HG03025 (cell line): ENCODE measurements around the gene PCARE.
"Not testable (repeated sequence)": the region's sequence is repeated elsewhere in the genome, so short reads cannot be mapped to it uniquely, and the experiment has no call there.

Experiments used
- ATAC-seq: cut with Tn5 transposase; IDR thresholded peaks from one replicate; pipeline ENCODE4 v1.9.1; 2021; ENCODE audit warnings: mild to moderate bottlenecking, moderate library complexity; ENCODE audit not compliant: unreplicated experiment, low FRiP score

Gene PCARE

GRCh38 chr2:29074411-29074810, at the start of gene PCARE:
TSS of gene PCARE (minus strand) at chr2:29074523. CDS start at chr2:29074261, 262 bp downstream.
- no peak for ATAC-seq

GRCh38 chr2:29123617-29124349, 49.5 kb upstream of the PCARE start:
- no peak for ATAC-seq

GRCh38 chr2:29120846-29121245, 46.5 kb upstream of the PCARE start:
- no peak for ATAC-seq

GRCh38 chr2:29119211-29119610, 44.9 kb upstream of the PCARE start:
- ATAC-seq = no peak

DNA sequence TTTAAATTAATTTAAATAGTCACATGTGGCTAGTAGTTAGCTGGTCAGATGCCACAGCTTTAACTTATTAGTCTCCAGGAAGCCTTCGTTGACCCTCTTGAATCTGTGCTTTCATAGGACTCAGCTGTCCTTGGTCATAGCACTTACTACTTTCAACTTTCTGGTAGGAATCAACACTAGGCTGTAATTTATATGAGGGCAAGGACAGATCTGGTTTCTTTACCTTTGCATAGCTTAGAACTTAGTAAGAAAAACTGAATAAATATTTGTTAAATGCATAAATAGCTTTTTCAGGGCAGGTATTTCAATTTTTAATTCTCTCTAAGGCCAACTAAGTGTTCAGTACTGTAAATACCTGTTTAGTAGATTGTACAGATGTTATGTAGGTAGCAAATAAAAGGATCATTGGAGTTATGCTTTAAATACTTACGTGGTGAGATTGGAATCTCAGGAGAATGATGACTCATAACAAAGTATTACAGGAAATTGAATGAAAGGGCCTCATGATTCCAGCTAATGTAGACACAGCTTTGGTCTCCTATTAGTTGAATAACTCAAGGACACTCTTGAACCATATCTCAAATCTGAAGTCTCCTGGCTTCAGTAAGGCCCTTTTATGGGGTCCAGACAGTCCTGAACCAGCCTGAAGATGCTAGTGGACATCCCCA, 43.4 kb upstream of the PCARE start:
- ATAC-seq = no peak

GRCh38 chr2:29115797-29116781, 41.8 kb upstream of the PCARE start:
- peak; percentile 24 for ATAC-seq

- peak; percentile 42 for ATAC-seq
Observed at GRCh38 chr2:29114946-29115609, 40.8 kb upstream of the PCARE start, which contains the start of gene CLIP4. TSS of gene CLIP4 (plus strand) at chr2:29115415. CDS start at chr2:29121389, 5,974 bp downstream.

GRCh38 chr2:29114586-29114945, 40.2 kb upstream of the PCARE start:
- no peak for ATAC-seq

- no peak for ATAC-seq
Observed at GRCh38 chr2:29113891-29114321, 39.6 kb upstream of the PCARE start.

GRCh38 chr2:29113027-29113686, 38.8 kb upstream of the PCARE start:
- ATAC-seq = no peak

DNA sequence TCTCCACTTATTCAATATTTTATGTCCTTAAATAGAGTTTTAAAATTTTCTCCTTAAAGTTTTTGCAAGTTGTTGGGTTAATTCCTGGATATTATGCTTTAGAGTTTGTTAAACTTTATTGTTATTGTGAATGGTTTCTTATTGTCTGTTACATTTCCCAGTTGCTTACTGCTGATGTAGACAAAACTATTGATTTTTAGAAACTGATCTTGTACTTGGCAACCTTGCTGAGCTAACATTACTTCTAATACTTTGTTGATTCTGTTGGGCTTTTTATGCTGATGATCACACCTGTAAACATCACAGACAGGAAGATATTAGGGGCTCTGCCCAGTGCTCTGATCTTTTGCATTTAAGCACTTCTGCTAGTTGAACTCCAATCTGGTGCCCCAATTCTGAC, 38.1 kb upstream of the PCARE start:
- ATAC-seq = no peak

- ATAC-seq = no peak
Observed at GRCh38 chr2:29110916-29111535, 36.7 kb upstream of the PCARE start.

GRCh38 chr2:29109246-29109645, 34.9 kb upstream of the PCARE start:
- no peak for ATAC-seq

DNA sequence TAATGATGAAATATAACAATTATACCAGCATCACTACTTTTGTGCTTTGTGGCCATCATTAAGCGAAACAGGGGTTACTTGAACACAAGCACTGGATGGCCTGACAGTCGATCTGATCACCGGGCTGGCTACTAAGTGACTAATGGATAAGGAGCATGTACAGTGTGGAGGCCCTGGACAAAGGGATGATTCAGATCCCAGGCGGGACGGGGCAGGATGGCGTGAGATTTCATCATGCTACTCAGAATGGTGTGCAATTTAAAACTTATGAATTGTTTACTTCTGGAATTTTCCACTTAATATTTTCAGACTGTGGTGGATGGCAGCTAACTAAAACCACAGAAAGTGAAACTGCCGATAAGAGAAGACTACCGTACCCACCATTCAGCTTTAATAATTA, 33.9 kb upstream of the PCARE start:
- no peak for ATAC-seq

GRCh38 chr2:29107547-29107946, 33.2 kb upstream of the PCARE start:
- not testable (repeated sequence) for ATAC-seq

DNA sequence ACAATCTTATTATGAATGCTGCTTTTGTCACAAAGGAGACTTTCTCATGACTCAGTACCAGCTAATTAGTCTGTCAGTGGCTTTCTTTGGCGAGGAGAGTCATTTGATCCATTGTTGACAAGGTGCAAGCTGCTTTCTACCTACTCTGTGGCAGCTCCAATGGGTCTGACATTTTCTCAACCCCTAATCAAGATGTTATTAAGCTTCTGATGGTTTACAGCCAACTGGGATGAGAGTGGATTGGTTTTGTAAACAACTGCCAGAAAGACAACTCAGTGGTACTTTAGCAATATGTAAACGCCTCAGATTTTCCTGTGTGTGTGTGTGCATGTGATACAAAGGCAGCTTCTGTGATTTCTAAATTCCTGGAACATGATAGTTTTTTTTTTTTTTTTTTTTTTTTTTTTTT, 32.7 kb upstream of the PCARE start:
- ATAC-seq = no peak

DNA sequence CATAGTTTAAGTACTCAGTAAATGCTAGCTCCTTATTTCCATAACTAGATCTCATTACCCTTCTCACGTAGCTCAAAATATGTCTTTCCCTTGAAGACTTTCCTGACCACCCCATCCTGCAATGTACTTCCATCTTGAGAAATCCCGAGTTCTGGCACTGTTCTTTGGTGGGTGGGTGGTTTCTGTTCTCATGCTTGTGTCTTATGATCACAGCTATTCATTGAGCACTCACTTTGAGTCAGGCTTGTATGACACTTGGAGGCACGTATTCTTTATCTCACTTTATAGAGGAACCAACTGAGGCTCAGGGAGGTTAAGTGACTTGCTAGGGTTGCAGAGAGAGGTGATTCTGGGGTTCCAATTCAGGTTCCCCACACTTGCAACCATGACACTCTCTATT, 31.9 kb upstream of the PCARE start:
- ATAC-seq = no peak

DNA sequence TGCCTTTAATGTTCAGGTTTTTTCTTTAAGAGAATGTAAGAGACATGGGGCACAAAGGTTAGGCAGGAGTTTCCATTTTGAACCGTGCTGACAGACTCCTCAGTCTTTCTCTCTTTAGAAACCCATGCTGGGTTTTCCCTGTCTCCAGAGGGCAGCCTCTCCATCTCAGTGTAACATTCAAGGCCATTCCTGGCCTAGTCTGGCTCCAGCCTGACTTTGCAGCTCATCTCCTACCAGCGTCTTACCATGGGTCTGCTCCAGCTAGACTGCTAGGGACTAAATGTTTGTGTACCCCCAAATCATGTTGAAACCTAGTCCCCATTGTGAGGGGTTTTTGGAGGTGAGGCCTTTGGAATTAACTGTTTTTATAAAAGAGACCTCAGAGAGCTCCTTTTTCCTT, 31.1 kb upstream of the PCARE start:
- ATAC-seq = no peak

GRCh38 chr2:29104688-29105087, 30.4 kb upstream of the PCARE start:
- no peak for ATAC-seq
